Fibroblast of pulmonary artery (primary cell): ENCODE data around the gene WDR18.

Experiments used
- DNase-seq: peaks from one replicate; pipeline ENCODE4 v3.0.0-alpha.2; 2010; ENCODE audit warnings: low read depth
- H3K4me3 ChIP-seq: replicated peaks from 2 replicates; pipeline ENCODE4 v1.5.1; 2011; ENCODE audit warnings: low read depth, mild to moderate bottlenecking, control low read depth, low read length, moderate library complexity
- TF ChIP-seq, protein P1 (sequence below): IDR thresholded peaks from 2 replicates; pipeline ENCODE4 v1.5.1; 2011; ENCODE audit warnings: mild to moderate bottlenecking, control low read depth, low read length, inconsistent platforms; ENCODE audit errors: missing control alignments

Gene WDR18

DNA sequence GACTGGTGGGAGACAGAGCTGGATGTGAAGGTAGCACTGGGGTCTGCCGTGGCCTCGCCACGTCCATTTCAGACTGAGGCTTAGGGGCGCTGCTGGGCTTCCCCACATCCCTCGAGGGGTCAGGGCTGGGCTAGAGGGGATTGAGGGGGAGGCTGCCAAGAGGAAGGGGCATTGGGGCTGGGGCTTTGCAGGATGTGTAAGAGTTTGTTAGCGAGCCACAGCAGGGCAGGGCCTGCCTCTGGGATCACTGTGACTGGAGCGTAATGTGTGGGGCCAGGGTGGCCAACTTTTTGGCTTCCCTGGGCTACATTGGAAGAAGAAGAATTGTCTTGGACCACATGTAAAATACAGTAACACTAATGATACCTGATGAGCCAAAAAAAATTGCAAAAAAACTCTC is 44.2 kb upstream of the WDR18 start:
- H3K4me3 ChIP-seq = no peak overlapping the region
- TF ChIP-seq, protein P1, sequence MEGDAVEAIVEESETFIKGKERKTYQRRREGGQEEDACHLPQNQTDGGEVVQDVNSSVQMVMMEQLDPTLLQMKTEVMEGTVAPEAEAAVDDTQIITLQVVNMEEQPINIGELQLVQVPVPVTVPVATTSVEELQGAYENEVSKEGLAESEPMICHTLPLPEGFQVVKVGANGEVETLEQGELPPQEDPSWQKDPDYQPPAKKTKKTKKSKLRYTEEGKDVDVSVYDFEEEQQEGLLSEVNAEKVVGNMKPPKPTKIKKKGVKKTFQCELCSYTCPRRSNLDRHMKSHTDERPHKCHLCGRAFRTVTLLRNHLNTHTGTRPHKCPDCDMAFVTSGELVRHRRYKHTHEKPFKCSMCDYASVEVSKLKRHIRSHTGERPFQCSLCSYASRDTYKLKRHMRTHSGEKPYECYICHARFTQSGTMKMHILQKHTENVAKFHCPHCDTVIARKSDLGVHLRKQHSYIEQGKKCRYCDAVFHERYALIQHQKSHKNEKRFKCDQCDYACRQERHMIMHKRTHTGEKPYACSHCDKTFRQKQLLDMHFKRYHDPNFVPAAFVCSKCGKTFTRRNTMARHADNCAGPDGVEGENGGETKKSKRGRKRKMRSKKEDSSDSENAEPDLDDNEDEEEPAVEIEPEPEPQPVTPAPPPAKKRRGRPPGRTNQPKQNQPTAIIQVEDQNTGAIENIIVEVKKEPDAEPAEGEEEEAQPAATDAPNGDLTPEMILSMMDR = no peak
- DNase-seq = no peak

DNA sequence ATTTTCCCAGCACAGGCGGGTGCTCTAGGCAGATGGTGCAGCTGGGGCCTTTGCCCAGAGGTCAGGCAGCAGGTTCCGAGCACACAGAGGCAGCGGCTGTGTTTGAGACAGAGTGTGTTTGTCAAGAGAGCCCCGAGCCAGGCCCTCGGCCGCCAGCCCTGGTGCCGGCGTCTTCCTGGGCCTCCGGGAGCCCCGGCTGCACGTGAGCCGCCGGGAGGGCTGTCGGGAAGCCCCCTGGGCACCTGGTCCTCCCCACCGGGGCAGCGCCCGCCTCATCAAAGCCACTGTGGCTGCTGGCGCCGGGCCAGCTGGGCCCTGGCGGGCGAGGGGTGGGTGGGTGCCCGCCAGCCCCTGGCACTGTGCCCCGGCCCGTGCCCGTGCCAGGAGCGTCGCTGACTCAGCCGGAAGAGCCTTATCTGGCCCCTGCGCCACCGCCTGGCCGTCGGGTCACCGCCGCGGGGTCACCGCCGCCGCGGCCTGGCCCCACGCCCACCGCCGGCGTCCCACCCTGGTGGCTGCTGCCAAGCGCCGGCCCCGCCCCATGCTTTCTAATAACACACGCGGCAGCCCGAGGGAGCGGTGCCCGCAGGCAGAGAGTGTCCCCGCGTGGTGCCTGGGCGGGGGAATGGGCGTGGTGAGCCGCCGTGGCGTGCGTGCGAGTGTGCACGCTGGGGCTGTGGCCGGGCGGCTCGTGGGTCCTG is 43.4 kb upstream of the WDR18 start:
- TF ChIP-seq, protein P1 = no peak
- DNase-seq = no peak
- no peak overlapping the region for H3K4me3 ChIP-seq

DNA sequence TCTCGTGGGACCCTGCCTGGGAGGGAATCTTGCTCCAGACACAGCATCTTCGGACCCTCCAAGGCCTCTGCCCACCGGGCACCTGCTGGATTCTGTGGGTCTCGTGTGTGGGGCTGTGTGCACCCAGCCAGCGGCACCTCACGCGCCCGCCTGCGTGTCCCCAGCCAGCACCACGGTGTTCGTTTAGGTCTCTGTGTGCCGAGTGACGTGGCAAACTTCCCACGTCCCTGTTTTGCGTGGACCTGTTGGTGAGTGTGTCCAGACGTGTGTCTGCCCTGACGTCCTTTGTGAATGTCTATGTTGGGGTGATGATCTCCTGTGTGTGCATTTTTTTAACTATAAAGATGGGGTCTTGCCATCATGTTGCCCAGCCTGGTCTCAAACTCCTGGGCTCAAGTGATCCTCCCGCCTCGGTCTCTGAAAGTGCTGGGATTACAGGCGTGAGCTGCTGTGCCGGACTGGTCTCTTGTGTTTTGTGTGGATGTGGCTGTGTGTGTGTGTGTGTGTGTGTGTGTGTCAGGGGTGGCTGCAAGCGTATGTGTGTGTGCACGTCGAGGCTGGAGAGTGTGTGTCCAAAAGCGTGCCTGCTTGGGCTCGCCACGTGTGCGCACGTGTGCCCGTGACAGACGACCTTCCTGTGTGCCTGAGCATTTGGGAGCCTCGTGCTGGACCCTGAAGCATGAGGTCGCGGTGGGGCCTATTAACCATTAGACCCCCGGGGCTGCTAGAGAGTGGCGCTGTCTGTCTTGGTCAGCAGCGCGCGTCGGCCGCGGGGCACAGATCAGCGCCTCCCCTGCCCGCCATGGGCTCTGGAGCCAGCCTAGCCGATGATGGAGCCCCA is 42.6 kb upstream of the WDR18 start:
- H3K4me3 ChIP-seq = no peak overlapping the region
- DNase-seq = no peak

DNA sequence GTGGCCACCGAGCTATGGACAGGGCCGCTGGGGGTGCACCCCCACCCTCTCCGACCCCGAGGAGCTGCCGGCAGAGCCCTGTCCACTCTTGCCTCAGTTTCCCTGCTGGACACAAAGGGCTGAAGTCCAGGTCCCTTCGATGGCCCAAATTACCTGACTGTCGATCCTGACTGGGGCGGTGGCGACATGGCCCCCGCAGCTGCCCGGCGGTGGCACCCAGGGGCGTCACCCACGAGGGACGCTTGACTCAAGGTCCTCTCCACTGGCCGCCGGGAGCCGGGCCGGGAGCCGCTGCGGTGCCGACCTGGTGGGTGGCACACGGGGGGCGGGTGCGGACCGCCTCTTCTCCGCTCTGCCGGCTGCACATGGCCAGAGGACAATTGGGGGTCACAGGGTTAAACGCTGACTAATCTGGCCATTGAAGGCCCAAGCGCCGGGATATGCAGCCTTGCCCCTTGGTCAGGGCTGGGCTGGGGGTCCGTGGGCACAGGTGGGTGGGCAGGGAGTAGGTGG is 42.0 kb upstream of the WDR18 start:
- TF ChIP-seq, protein P1 = no peak
- no peak overlapping the region for H3K4me3 ChIP-seq
- DNase-seq = no peak

More for the DNA sequence above, 42.6 kb upstream of the WDR18 start:
- TF ChIP-seq, protein P1 = no peak

DNA sequence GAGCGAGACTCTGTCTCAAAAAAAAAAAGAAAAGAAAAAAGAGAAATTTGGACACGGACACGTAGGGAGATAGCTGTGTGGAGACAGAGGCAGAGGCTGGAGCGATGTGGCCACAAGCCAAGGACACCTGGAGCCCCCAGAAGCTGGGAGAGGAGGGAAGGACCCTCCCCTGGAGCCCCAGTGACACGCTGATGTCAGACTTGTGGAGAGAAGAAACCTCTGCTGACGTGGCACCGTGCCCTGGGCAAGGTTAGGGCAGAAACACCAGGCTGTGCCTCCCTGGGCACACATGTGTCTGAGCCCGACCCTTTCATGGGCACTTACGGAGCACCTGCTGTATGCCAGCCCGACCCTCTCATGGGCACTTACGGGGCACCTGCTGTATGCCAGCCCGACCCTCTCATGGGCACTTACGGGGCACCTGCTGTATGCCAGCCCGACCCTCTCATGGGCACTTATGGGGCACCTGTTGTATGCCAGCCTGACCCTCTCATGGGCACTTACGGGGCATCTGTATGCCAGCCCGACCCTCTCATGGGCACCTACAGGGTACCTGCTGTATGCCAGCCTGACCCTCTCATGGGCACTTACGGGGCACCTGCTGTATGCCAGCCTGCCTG is 40.5 kb upstream of the WDR18 start:
- no peak for DNase-seq
- TF ChIP-seq, protein P1 = no peak
- no peak overlapping the region for H3K4me3 ChIP-seq

DNA sequence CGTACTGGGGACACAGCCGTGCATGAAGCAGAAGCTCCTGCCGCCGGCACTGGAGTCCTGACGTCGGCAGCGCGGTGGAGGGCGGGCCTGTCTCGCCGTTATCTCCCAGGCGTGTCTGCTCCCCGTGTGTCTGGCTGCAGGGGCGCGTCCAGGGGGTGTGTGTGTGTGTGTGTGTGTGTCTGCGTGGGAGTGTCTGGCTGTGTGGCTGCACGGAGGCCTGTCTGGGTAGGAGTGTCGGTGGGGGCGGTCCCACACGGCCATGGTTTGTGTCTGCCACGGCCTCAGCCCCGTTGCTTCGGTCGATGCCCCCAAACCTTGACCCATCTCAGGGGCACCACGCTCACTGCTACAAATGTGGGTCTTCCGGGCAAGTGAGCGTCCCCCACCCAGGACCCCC is 40.0 kb upstream of the WDR18 start:
- DNase-seq = peak; percentile 89
- no peak overlapping the region for H3K4me3 ChIP-seq
- TF ChIP-seq, protein P1 = no peak
